ENCODE results near the gene MAB21L4. TPM values are rescaled to one million over a fixed set of nuclear protein-coding genes. Genes with fewer than 3 reads are reported as not detected.

MAB21L4 gene
- total RNA-seq, 1 donor from 2014 or later, result not detected

- intact Hi-C loops (cut with DNase I), result no loop called here
- ATAC-seq (ENCODE audit: poor library complexity) (peak; percentile 81), DNase-seq (peak; percentile 62)
These were observed 30.8 kb upstream of the MAB21L4 start for GRCh38 chr2:240926516-240927389.

- intact Hi-C loops (cut with DNase I), result no loop called here
- DNase-seq, result peak; percentile 42
- no peak for ATAC-seq (ENCODE audit: poor library complexity)
These were observed 29.9 kb upstream of the MAB21L4 start for GRCh38 chr2:240925568-240926515.

GRCh38 chr2:240925191-240925567, 29.2 kb upstream of the MAB21L4 start:
- peak; percentile 29 for DNase-seq
- intact Hi-C loops (cut with DNase I), result no loop called here
- no peak for ATAC-seq (ENCODE audit: poor library complexity)

GRCh38 chr2:240922982-240923537, 27.1 kb upstream of the MAB21L4 start:
- DNase-seq, result peak; percentile 43
- no peak for ATAC-seq (ENCODE audit: poor library complexity)
- intact Hi-C loops (cut with DNase I), result no loop called here

- peak; percentile 22 for DNase-seq
- ATAC-seq (ENCODE audit: poor library complexity), result no peak
- intact Hi-C loops (cut with DNase I), result no loop called here
These were observed 26.5 kb upstream of the MAB21L4 start for GRCh38 chr2:240922245-240922981.

- ATAC-seq (ENCODE audit: poor library complexity) (no peak), DNase-seq (no peak)
- intact Hi-C loops (cut with DNase I), result no loop called here
These were observed 26.0 kb upstream of the MAB21L4 start for GRCh38 chr2:240921995-240922244.

- intact Hi-C loops (cut with DNase I), result no loop called here
- ATAC-seq (ENCODE audit: poor library complexity) (peak; percentile 50), DNase-seq (peak; percentile 76)
These were observed 25.5 kb upstream of the MAB21L4 start for GRCh38 chr2:240921311-240921994.

GRCh38 chr2:240920783-240921231, 24.9 kb upstream of the MAB21L4 start:
- intact Hi-C loops (cut with DNase I), result no loop called here
- DNase-seq (peak; percentile 38), ATAC-seq (ENCODE audit: poor library complexity) (no peak)

GRCh38 chr2:240919786-240920782, 24.1 kb upstream of the MAB21L4 start:
- ATAC-seq (ENCODE audit: poor library complexity) (no peak), DNase-seq (peak; percentile 29)
- intact Hi-C loops (cut with DNase I), result no loop called here

- intact Hi-C loops (cut with DNase I), result no loop called here
- ATAC-seq (ENCODE audit: poor library complexity) (no peak), DNase-seq (peak; percentile 34)
These were observed 23.3 kb upstream of the MAB21L4 start for GRCh38 chr2:240919161-240919781.

- peak; percentile 35 for DNase-seq
- ATAC-seq (ENCODE audit: poor library complexity), result no peak
- intact Hi-C loops (cut with DNase I), result no loop called here
These were observed 22.5 kb upstream of the MAB21L4 start for GRCh38 chr2:240918258-240919091.

- ATAC-seq (ENCODE audit: poor library complexity) (no peak), DNase-seq (peak; percentile 41)
- intact Hi-C loops (cut with DNase I), result no loop called here
These were observed 21.8 kb upstream of the MAB21L4 start for GRCh38 chr2:240917684-240918257.

GRCh38 chr2:240917009-240917683, 21.2 kb upstream of the MAB21L4 start:
- DNase-seq, result peak; percentile 43
- ATAC-seq (ENCODE audit: poor library complexity), result no peak
- intact Hi-C loops (cut with DNase I), result no loop called here

- intact Hi-C loops (cut with DNase I), result no loop called here
- peak; percentile 69 for ATAC-seq (ENCODE audit: poor library complexity)
- DNase-seq, result peak; percentile 84
These were observed 20.6 kb upstream of the MAB21L4 start for GRCh38 chr2:240916571-240917008.

Measured in Right ventricle myocardium superior (tissue), 1 donor.